ENCODE measurements around the gene AOAH. TPM values are rescaled to one million over a fixed set of nuclear protein-coding genes. Genes with fewer than 3 reads are reported as not detected.

The AOAH gene
- total RNA-seq, 1 donor from 2014 or later = 2.4 TPM

GRCh38 chr7:36575832-36576231 lies 148.5 kb downstream of the AOAH start:
- peaks cover 9% of the 10 kb centered on the region for H3K9me3 Mint-ChIP-seq
- H3K4me3 Mint-ChIP-seq = no peak overlapping the region
- ATAC-seq (ENCODE audit: low read depth) = no peak
- ChIA-PET CTCF (no interaction called here), POLR2A (no interaction called here)
- H3K4me1 Mint-ChIP-seq = no peaks in the 10 kb centered on the region
- intact Hi-C loops (cut with micrococcal nuclease) = no loop called here
- H3K36me3 Mint-ChIP-seq (ENCODE audit: low read depth) = peaks cover 19% of the 10 kb centered on the region
- TF ChIP-seq, protein P1, sequence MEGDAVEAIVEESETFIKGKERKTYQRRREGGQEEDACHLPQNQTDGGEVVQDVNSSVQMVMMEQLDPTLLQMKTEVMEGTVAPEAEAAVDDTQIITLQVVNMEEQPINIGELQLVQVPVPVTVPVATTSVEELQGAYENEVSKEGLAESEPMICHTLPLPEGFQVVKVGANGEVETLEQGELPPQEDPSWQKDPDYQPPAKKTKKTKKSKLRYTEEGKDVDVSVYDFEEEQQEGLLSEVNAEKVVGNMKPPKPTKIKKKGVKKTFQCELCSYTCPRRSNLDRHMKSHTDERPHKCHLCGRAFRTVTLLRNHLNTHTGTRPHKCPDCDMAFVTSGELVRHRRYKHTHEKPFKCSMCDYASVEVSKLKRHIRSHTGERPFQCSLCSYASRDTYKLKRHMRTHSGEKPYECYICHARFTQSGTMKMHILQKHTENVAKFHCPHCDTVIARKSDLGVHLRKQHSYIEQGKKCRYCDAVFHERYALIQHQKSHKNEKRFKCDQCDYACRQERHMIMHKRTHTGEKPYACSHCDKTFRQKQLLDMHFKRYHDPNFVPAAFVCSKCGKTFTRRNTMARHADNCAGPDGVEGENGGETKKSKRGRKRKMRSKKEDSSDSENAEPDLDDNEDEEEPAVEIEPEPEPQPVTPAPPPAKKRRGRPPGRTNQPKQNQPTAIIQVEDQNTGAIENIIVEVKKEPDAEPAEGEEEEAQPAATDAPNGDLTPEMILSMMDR (IDR thresholded peaks at IDR 0.05) = no peak
- no peak overlapping the region for H3K27ac Mint-ChIP-seq
- peaks cover 3% of the 10 kb centered on the region for H3K27me3 Mint-ChIP-seq
- no peak for DNase-seq

GRCh38 chr7:36573066-36573465 lies 151.2 kb downstream of the AOAH start:
- ATAC-seq (ENCODE audit: low read depth) (no peak), DNase-seq (no peak)
- POLR2A ChIA-PET = no interaction called here
- no peak overlapping the region for H3K27ac Mint-ChIP-seq
- TF ChIP-seq, protein P1 (IDR thresholded peaks at IDR 0.05) = no peak
- H3K4me1 Mint-ChIP-seq = no peaks in the 10 kb centered on the region
- H3K4me3 Mint-ChIP-seq = no peak overlapping the region
- CTCF ChIA-PET = no interaction called here
- H3K36me3 Mint-ChIP-seq (ENCODE audit: low read depth) = peaks cover 19% of the 10 kb centered on the region
- H3K27me3 Mint-ChIP-seq = peaks cover 2% of the 10 kb centered on the region
- peaks cover 5% of the 10 kb centered on the region for H3K9me3 Mint-ChIP-seq
- intact Hi-C loops (cut with micrococcal nuclease) = no loop called here

DNA sequence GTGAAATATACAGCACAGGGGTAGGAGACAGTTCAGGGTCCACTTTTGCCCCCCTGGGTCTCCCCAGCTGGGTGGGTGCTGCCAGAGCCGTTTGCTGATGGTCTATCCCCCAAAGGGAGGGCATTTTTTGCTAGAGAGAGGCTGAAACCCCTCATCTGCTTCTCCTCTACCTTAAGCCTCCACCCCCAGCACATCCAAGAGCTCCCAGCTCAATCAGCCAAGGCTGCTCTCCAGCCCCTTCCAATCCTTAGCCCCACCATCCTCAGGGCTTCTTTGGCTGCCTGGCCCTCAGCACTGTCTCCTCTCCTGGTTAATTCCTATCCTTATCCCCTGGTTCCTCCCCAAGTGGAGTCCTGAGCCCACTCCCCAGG lies 153.1 kb downstream of the AOAH start:
- DNase-seq (no peak), ATAC-seq (ENCODE audit: low read depth) (no peak)
- Mint-ChIP-seq H3K9me3 (no peaks in the 10 kb centered on the region), H3K27ac (no peak overlapping the region), H3K4me1 (no peaks in the 10 kb centered on the region), H3K4me3 (no peak overlapping the region), H3K36me3 (ENCODE audit: low read depth) (peaks cover 12% of the 10 kb centered on the region), H3K27me3 (peaks cover 2% of the 10 kb centered on the region)
- intact Hi-C loops (cut with micrococcal nuclease) = no loop called here
- CTCF ChIA-PET = no interaction called here
- POLR2A ChIA-PET = interaction anchor here (1.1 kb wide), 1 partner anchor 8 kb away, joined by 3 read pairs; no protein-coding TSS in a partner anchor
- TF ChIP-seq, protein P1 (IDR thresholded peaks at IDR 0.05) = no peak

DNA sequence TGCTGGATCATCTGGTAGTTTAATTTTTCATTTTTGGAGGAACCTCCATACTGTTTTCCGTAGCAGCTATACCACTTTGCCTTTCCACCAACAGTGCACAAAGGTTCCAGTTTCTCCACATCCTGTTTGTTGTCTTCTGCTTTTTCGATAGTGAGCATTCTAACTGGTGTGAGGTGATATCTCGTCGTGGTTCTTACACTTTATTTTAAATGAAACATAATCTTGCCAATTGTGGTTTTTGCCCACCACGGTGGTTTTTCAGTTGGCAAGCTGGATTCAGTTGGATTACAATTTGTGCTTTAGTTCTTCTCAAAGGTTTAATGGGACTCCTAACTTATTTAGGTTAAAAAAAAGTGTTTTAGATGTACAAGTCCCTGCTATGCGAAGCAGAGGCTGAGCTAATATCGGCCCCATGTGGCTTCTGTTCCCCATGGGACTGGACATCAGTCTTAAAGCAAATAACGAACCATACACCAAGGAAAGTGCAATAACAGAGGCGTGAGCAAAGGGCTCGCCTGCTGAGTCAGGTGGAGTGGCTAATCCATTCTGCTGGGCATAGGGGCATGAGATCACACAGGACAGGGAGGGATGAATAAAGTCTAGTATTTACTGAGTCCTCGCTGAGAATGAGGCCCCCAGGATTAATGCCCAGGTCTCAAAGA lies 153.6 kb downstream of the AOAH start:
- ChIA-PET CTCF (no interaction called here), POLR2A (no interaction called here)
- no peaks in the 10 kb centered on the region for H3K4me1 Mint-ChIP-seq
- no peak overlapping the region for H3K27ac Mint-ChIP-seq
- TF ChIP-seq, protein P1 (IDR thresholded peaks at IDR 0.05) = no peak
- no peaks in the 10 kb centered on the region for H3K9me3 Mint-ChIP-seq
- ATAC-seq (ENCODE audit: low read depth) = no peak
- intact Hi-C loops (cut with micrococcal nuclease) = no loop called here
- H3K27me3 Mint-ChIP-seq = peaks cover 2% of the 10 kb centered on the region
- peaks cover 7% of the 10 kb centered on the region for H3K36me3 Mint-ChIP-seq (ENCODE audit: low read depth)
- DNase-seq = no peak
- no peak overlapping the region for H3K4me3 Mint-ChIP-seq

GRCh38 chr7:36568452-36568849 lies 155.8 kb downstream of the AOAH start:
- TF ChIP-seq, protein P1 (IDR thresholded peaks at IDR 0.05) = no peak
- no peak for ATAC-seq (ENCODE audit: low read depth)
- intact Hi-C loops (cut with micrococcal nuclease) = no loop called here
- no peaks in the 10 kb centered on the region for H3K4me1 Mint-ChIP-seq
- no peak for DNase-seq
- H3K27ac Mint-ChIP-seq = no peak overlapping the region
- H3K36me3 Mint-ChIP-seq (ENCODE audit: low read depth) = no peaks in the 10 kb centered on the region
- H3K9me3 Mint-ChIP-seq = no peaks in the 10 kb centered on the region
- H3K4me3 Mint-ChIP-seq = no peak overlapping the region
- CTCF ChIA-PET = no interaction called here
- H3K27me3 Mint-ChIP-seq = peaks cover 2% of the 10 kb centered on the region
- POLR2A ChIA-PET = no interaction called here

All from activated B cell treated with CpG ODN at 0.5 μM for 24 hours (primary cell).